SK-N-SH (cell line): ENCODE measurements around the gene ULK1. TPM values are rescaled to one million over a fixed set of nuclear protein-coding genes. Genes with fewer than 3 reads are reported as not detected.

Source experiments
- CTCF ChIA-PET: fragments of 300-600, 350-600 bp; formaldehyde crosslinking; extraction: SDS; loops from one replicate; lab custom pipeline; 2021; lab: Yijun Ruan, JAX
- POLR2A ChIA-PET: fragments of 350-600 bp; sonication (Branson Sonifier 250); formaldehyde crosslinking; extraction: SDS; loops from one replicate; lab custom pipeline; 2020; ENCODE audit warnings: antibody characterized with exemption, inconsistent platforms; lab: Yijun Ruan, JAX
- DNase-seq: peaks from one replicate; pipeline ENCODE4 v3.0.0; 2012
- H2AFZ ChIP-seq: fragments of 200-600 bp; sonication (generic); 2 replicates; pipeline ENCODE4 v1.8.1; 2016; ENCODE audit warnings: antibody characterized with exemption, mild to moderate bottlenecking, low read depth
- H3F3A ChIP-seq: fragments of 200-600 bp; sonication (generic); replicated peaks from 2 replicates; pipeline ENCODE3; 2016; ENCODE audit warnings: antibody characterized with exemption, mild to moderate bottlenecking; ENCODE audit not compliant: insufficient read depth
- H3K27ac ChIP-seq, 2 experiments: fragments of 200-500 bp in 1 of 2; fragments of 200-600 bp in 1 of 2; sonication (Bioruptor generic) in 1 of 2; sonication (generic), shearing (Covaris generic) in 1 of 2; 2 replicates each; pipeline versions ENCODE4 v1.5.1 to v1.6.1; 2014 to 2016; ENCODE audit warnings: low read depth in 2 of 2, inconsistent platforms in 1 of 2, low read length in 1 of 2, mild to moderate bottlenecking in 1 of 2, mixed read lengths in 1 of 2
- H3K27me3 ChIP-seq: fragments of 200-600 bp; sonication (generic), shearing (Covaris generic); 2 replicates; pipeline ENCODE4 v1.6.1; 2016; ENCODE audit warnings: mixed run types; ENCODE audit not compliant: insufficient read depth
- H3K36me3 ChIP-seq, 2 experiments: fragments of 200-500 bp in 1 of 2; fragments of 200-600 bp in 1 of 2; sonication (Bioruptor generic) in 1 of 2; sonication (generic) in 1 of 2; replicated peaks in 1 of 2; 2 replicates each; pipeline versions ENCODE3 to v1.5.1; 2014 to 2016; ENCODE audit warnings: low read length in 1 of 2, mild to moderate bottlenecking in 1 of 2; ENCODE audit not compliant: insufficient read depth in 2 of 2, control insufficient read depth in 1 of 2
- H3K4me1 ChIP-seq, 2 experiments: fragments of 200-500 bp in 1 of 2; fragments of 200-600 bp in 1 of 2; sonication (Bioruptor generic) in 1 of 2; sonication (generic), shearing (Covaris generic) in 1 of 2; 2 replicates each; pipeline versions ENCODE4 v1.5.1 to v1.6.1; 2014 to 2016; ENCODE audit warnings: low read depth in 1 of 2, low read length in 1 of 2, mixed run types in 1 of 2; ENCODE audit not compliant: insufficient read depth in 2 of 2, control insufficient read depth in 1 of 2
- H3K4me2 ChIP-seq: fragments of 200-600 bp; sonication (generic), shearing (Covaris generic); 2 replicates; pipeline ENCODE4 v1.6.1; 2017; ENCODE audit warnings: mixed run types
- H3K4me3 ChIP-seq, 2 experiments: fragments of 200-500 bp in 1 of 2; fragments of 200-600 bp in 1 of 2; sonication (Bioruptor generic) in 1 of 2; sonication (generic), shearing (Covaris generic) in 1 of 2; 2 replicates each; pipeline versions ENCODE4 v1.5.1 to v1.8.1; 2014 to 2016; ENCODE audit warnings: low read depth in 2 of 2, inconsistent platforms in 1 of 2, low read length in 1 of 2, mild to moderate bottlenecking in 1 of 2, mixed read lengths in 1 of 2, moderate library complexity in 1 of 2
- H3K79me2 ChIP-seq: fragments of 200-600 bp; sonication (generic); 2 replicates; pipeline ENCODE4 v1.8.1; 2017; ENCODE audit warnings: mild to moderate bottlenecking; ENCODE audit not compliant: insufficient read depth
- H3K9ac ChIP-seq: fragments of 200-600 bp; sonication (generic); 2 replicates; pipeline ENCODE4 v1.6.1; 2017; ENCODE audit warnings: mixed run types
- H3K9me2 ChIP-seq: fragments of 200-600 bp; sonication (generic); 2 replicates; pipeline ENCODE4 v1.6.1; 2017; ENCODE audit warnings: mixed run types
- H3K9me3 ChIP-seq: fragments of 200-600 bp; sonication (generic); 2 replicates; pipeline ENCODE4 v1.6.1; 2017; ENCODE audit warnings: mixed run types, mild to moderate bottlenecking, moderate library complexity
- H4K20me1 ChIP-seq: fragments of 200-600 bp; sonication (generic); 2 replicates; pipeline ENCODE4 v1.6.1; 2017; ENCODE audit warnings: mild to moderate bottlenecking, mixed run types; ENCODE audit not compliant: insufficient read depth
- ELF1 ChIP-seq: IDR thresholded peaks from 2 replicates; pipeline ENCODE4 v1.4.0; 2012
- EP300 ChIP-seq, 2 experiments: IDR thresholded peaks; 2 replicates each; pipeline versions ENCODE4 v1.4.0 to v1.6.1; 2012; ENCODE audit warnings: borderline replicate concordance in 1 of 2, low read depth in 1 of 2, low read length in 1 of 2
- GABPA ChIP-seq: IDR thresholded peaks from 2 replicates; pipeline ENCODE4 v1.4.0; 2012; ENCODE audit warnings: low read depth, mild to moderate bottlenecking
- JUND ChIP-seq: IDR thresholded peaks from 2 replicates; pipeline ENCODE4 v1.4.0; 2012
- RCOR1 ChIP-seq: fragments of 150-350 bp; IDR thresholded peaks from 2 replicates; pipeline ENCODE4 v1.6.1; 2017; ENCODE audit warnings: antibody characterized with exemption, low read length
- SIN3A ChIP-seq: IDR thresholded peaks from 2 replicates; pipeline ENCODE4 v1.6.1; 2012; ENCODE audit warnings: low read depth, mild to moderate bottlenecking, low read length, moderate library complexity, borderline replicate concordance
- TCF12 ChIP-seq: IDR thresholded peaks from 2 replicates; pipeline ENCODE4 v1.4.0; 2012
- TEAD4 ChIP-seq: IDR thresholded peaks from 2 replicates; pipeline ENCODE4 v1.4.0; 2012; ENCODE audit warnings: mild to moderate bottlenecking, borderline replicate concordance; ENCODE audit not compliant: insufficient read depth
- WGBS: methylation state at CpG from one replicate; pipeline ENCODE4 v1.1.6; 2017; ENCODE audit warnings: low lambda C conversion rate; 5-methylcytosine and 5-hydroxymethylcytosine counted together
- polyA plus RNA-seq, 3 experiments: library from polyadenylated mRNA; depleted of rRNA; stranded (reverse); fragments of >200 nt; gene quantifications; 2 replicates each; pipeline ENCODE4 v1.2.3, GENCODE V29; 2012
- TF ChIP-seq, protein P1 (sequence below): IDR thresholded peaks from 2 replicates; pipeline ENCODE4 v1.6.1; 2012; ENCODE audit warnings: mild to moderate bottlenecking, low read depth, low read length, moderate library complexity
- TF ChIP-seq, protein P2 (sequence below): fragments of 150-350 bp; IDR thresholded peaks from 2 replicates; pipeline ENCODE4 v1.6.1; 2016; ENCODE audit warnings: mild to moderate bottlenecking, low read depth, low read length
- TF ChIP-seq, protein P3 (sequence below): IDR thresholded peaks from 2 replicates; pipeline ENCODE4 v1.4.0; 2012; ENCODE audit warnings: low read depth, borderline replicate concordance

Gene ULK1
- polyA plus RNA-seq, 1 of the 3 experiments (the other 2 are of a cell fraction), result 10.7 TPM

DNA sequence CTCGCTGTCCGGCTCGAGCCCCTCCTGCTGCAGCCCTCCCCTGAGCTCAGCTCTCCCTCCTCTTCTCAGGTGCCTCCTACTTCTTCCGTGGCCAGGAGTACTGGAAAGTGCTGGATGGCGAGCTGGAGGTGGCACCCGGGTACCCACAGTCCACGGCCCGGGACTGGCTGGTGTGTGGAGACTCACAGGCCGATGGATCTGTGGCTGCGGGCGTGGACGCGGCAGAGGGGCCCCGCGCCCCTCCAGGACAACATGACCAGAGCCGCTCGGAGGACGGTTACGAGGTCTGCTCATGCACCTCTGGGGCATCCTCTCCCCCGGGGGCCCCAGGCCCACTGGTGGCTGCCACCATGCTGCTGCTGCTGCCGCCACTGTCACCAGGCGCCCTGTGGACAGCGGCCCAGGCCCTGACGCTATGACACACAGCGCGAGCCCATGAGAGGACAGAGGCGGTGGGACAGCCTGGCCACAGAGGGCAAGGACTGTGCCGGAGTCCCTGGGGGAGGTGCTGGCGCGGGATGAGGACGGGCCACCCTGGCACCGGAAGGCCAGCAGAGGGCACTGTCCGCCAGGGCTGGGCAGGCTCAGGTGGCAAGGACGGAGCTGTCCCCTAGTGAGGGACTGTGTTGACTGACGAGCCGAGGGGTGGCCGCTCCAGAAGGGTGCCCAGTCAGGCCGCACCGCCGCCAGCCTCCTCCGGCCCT lies 43.4 kb upstream of the ULK1 start:
- H2AFZ ChIP-seq, result no peak overlapping the region
- no peak for DNase-seq
- TF ChIP-seq EP300 (IDR thresholded peaks at IDR 0.05; ENCODE audit: borderline replicate concordance in 1 of 2, low read depth in 1 of 2, low read length in 1 of 2) (no peak), GABPA (no peak), JUND (no peak), ELF1 (no peak), RCOR1 (no peak), TCF12 (no peak), SIN3A (no peak), TEAD4 (no peak)
- TF ChIP-seq, protein P1, sequence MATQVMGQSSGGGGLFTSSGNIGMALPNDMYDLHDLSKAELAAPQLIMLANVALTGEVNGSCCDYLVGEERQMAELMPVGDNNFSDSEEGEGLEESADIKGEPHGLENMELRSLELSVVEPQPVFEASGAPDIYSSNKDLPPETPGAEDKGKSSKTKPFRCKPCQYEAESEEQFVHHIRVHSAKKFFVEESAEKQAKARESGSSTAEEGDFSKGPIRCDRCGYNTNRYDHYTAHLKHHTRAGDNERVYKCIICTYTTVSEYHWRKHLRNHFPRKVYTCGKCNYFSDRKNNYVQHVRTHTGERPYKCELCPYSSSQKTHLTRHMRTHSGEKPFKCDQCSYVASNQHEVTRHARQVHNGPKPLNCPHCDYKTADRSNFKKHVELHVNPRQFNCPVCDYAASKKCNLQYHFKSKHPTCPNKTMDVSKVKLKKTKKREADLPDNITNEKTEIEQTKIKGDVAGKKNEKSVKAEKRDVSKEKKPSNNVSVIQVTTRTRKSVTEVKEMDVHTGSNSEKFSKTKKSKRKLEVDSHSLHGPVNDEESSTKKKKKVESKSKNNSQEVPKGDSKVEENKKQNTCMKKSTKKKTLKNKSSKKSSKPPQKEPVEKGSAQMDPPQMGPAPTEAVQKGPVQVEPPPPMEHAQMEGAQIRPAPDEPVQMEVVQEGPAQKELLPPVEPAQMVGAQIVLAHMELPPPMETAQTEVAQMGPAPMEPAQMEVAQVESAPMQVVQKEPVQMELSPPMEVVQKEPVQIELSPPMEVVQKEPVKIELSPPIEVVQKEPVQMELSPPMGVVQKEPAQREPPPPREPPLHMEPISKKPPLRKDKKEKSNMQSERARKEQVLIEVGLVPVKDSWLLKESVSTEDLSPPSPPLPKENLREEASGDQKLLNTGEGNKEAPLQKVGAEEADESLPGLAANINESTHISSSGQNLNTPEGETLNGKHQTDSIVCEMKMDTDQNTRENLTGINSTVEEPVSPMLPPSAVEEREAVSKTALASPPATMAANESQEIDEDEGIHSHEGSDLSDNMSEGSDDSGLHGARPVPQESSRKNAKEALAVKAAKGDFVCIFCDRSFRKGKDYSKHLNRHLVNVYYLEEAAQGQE, result no peak
- TF ChIP-seq, protein P2, sequence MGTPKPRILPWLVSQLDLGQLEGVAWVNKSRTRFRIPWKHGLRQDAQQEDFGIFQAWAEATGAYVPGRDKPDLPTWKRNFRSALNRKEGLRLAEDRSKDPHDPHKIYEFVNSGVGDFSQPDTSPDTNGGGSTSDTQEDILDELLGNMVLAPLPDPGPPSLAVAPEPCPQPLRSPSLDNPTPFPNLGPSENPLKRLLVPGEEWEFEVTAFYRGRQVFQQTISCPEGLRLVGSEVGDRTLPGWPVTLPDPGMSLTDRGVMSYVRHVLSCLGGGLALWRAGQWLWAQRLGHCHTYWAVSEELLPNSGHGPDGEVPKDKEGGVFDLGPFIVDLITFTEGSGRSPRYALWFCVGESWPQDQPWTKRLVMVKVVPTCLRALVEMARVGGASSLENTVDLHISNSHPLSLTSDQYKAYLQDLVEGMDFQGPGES, result no peak
- TF ChIP-seq, protein P3, sequence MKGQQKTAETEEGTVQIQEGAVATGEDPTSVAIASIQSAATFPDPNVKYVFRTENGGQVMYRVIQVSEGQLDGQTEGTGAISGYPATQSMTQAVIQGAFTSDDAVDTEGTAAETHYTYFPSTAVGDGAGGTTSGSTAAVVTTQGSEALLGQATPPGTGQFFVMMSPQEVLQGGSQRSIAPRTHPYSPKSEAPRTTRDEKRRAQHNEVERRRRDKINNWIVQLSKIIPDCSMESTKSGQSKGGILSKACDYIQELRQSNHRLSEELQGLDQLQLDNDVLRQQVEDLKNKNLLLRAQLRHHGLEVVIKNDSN, result no peak
- H3K4me1 ChIP-seq, result peaks cover 0 to 6% of the 10 kb centered on the region in 2 experiments; a peak in 1 of 4 replicates
- no peaks in the 10 kb centered on the region for H3K9me2 ChIP-seq
- ChIA-PET POLR2A (interaction anchor here (0.6 kb wide), 1 partner anchor 100 kb away, joined by 3 read pairs; no protein-coding TSS in a partner anchor), CTCF (no interaction called here)
- no peak overlapping the region for H3K4me3 ChIP-seq
- H3K9ac ChIP-seq, result no peak overlapping the region
- no peaks in the 10 kb centered on the region for H3K36me3 ChIP-seq
- no peak overlapping the region for H3K27ac ChIP-seq
- no peaks in the 10 kb centered on the region for H3K79me2 ChIP-seq
- H3K4me2 ChIP-seq, result no peak overlapping the region
- H3K9me3 ChIP-seq, result no peaks in the 10 kb centered on the region
- WGBS, result 83% methylated on average over 26 of the region's 41 CpGs
- no peaks in the 10 kb centered on the region for H3K27me3 ChIP-seq
- H3F3A ChIP-seq, result no peaks in the 10 kb centered on the region
- no peaks in the 10 kb centered on the region for H4K20me1 ChIP-seq
